Cardiac ventricle fibroblast (primary cell): ENCODE measurements around the gene RXRA. TPM values are rescaled to one million over a fixed set of nuclear protein-coding genes. Genes with fewer than 3 reads are reported as not detected.

Source experiments
- total RNA-seq: library from RNA; depleted of rRNA; stranded (reverse); fragments of >200 nt; gene quantifications from 2 replicates; pipeline ENCODE4 v1.2.3, GENCODE V29; 2015

The RXRA gene
- total RNA-seq = 42.4 and 45.2 TPM in 2 replicates

DNA sequence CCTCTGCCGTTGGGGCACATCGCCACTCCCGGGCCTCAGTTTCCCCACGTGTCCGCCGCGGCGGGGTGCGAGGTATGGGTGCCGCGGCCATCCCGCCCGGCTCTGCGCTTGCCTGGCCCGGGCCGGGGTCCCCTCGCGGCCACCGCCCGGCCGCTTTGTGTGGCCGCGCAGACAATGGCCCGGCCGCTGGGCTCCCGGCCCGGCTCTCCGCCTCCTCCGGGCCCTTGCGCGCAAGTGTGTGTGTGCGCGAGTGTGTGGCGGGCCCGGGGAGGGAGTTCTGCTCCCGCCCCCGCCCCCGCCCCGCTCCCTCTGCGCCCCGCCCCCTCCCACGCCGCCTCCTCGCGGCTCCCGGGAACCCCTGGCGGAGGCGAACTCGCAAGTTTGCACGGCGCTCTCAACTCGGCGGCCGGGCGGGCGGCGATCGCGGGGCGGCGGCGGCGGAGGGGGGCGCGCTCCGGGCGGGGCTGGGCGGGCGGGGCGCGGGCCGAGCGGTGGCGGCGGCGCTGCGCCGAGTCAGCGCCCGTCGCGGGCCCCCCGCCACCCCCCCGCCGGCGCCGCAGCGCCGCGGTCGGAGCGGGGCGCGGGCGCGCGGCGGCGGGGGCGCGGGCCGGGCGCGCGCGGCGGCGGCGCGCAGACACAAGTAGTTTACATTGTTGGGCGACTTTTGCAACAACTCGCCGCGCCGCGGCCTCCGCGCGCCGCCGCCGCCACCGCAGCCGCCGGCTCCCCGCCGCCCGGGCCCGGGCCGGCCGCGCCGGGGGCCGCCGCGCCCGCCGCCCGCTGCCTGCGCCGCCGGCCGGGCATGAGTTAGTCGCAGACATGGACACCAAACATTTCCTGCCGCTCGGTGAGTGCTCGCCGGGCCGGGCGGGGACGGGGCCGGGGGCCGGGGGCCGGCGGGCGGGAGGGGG lies at the start of gene RXRA:
TSS of gene RXRA (plus strand) at position 643 of the 911 bp plus-strand sequence. CDS start at position 820, 177 bp downstream.

Other genes starting within 250 kb of the RXRA start
- gene WDR5, start 190.4 kb upstream of the RXRA start, total RNA-seq = 14.6 and 17.1 TPM in 2 replicates
- gene RNU6ATAC, start 161.9 kb upstream of the RXRA start, total RNA-seq = not detected in 2 replicates